ENCODE results near the gene CGRRF1. TPM values are rescaled to one million over a fixed set of nuclear protein-coding genes. Genes with fewer than 3 reads are reported as not detected.

Gene CGRRF1
- total RNA-seq, 1 experiment from 2014 or later: 17.3 TPM

GRCh38 chr14:54582334-54582733 lies 72.6 kb downstream of the CGRRF1 start:
- Histone ChIP-seq H3K27me3 (replicated peaks) (no peaks in the 10 kb centered on the region), H3K4me1 (replicated peaks) (peaks cover 25% of the 10 kb centered on the region), H3K27ac (no peak overlapping the region), H3K36me3 (peaks cover 52% of the 10 kb centered on the region), H3K9me3 (replicated peaks) (no peaks in the 10 kb centered on the region), H3K4me3 (no peak overlapping the region)
- no peak for DNase-seq (ENCODE audit: low read depth in 1 of 2, low spot score in 2 of 2)

GRCh38 chr14:54584097-54584496 lies 74.4 kb downstream of the CGRRF1 start:
- no peaks in the 10 kb centered on the region for H3K9me3 ChIP-seq (replicated peaks)
- no peak for DNase-seq (ENCODE audit: low read depth in 1 of 2, low spot score in 2 of 2)
- no peak overlapping the region for H3K27ac ChIP-seq
- H3K36me3 ChIP-seq: peaks cover 46% of the 10 kb centered on the region
- no peaks in the 10 kb centered on the region for H3K27me3 ChIP-seq (replicated peaks)
- H3K4me3 ChIP-seq: no peak overlapping the region
- peaks cover 19% of the 10 kb centered on the region for H3K4me1 ChIP-seq (replicated peaks)

- Histone ChIP-seq H3K27ac (no peak overlapping the region), H3K9me3 (replicated peaks) (no peaks in the 10 kb centered on the region), H3K4me1 (replicated peaks) (peaks cover 26% of the 10 kb centered on the region), H3K4me3 (no peak overlapping the region), H3K27me3 (replicated peaks) (no peaks in the 10 kb centered on the region), H3K36me3 (peaks cover 39% of the 10 kb centered on the region)
- DNase-seq (ENCODE audit: low read depth in 1 of 2, low spot score in 2 of 2): no peak
Measured at GRCh38 chr14:54585214-54585613, 75.5 kb downstream of the CGRRF1 start.

Other genes starting within 250 kb of the CGRRF1 start
- gene CDKN3, start 112.9 kb upstream of the CGRRF1 start, total RNA-seq (2014; rRNA removed; shearing (Covaris generic)): 152 and 162 TPM in 2 replicates
- 104 and 219 TPM in 2 replicates for gene CNIH1, start 68.5 kb upstream of the CGRRF1 start, total RNA-seq (2014; rRNA removed; shearing (Covaris generic))
- gene GMFB, start 20.9 kb upstream of the CGRRF1 start, total RNA-seq (2014; rRNA removed; shearing (Covaris generic)): 74.5 and 86.2 TPM in 2 replicates
- 22.5 and 31.6 TPM in 2 replicates for gene SAMD4A, start 57.2 kb downstream of the CGRRF1 start, total RNA-seq (2014; rRNA removed; shearing (Covaris generic))

All from SJSA1 (cell line).